ENCODE results near the gene ACAP3.

The ACAP3 gene

GRCh38 chr1:1353389-1354151 lies 45.8 kb upstream of the ACAP3 start:
- Histone ChIP-seq H3K27me3 (replicated peaks; ENCODE audit: control insufficient read depth, insufficient read depth, low read length) (no peaks in the 10 kb centered on the region; the same call in 1 of the 2 replicates), H3K4me3 (replicated peaks; ENCODE audit: low read depth, low read length) (no peak overlapping the region)
- no peak for TF ChIP-seq CTCF (IDR thresholded peaks at IDR 0.05; ENCODE audit: insufficient read depth, low read length, poor library complexity, severe bottlenecking)

GRCh38 chr1:1352786-1353388 lies 45.2 kb upstream of the ACAP3 start:
- Histone ChIP-seq H3K4me3 (replicated peaks; ENCODE audit: low read depth, low read length) (no peak overlapping the region), H3K27me3 (replicated peaks; ENCODE audit: control insufficient read depth, insufficient read depth, low read length) (no peaks in the 10 kb centered on the region; the same call in 1 of the 2 replicates), H3K36me3 (ENCODE audit: control insufficient read depth, insufficient read depth, low read length) (no peaks in the 10 kb centered on the region)
- TF ChIP-seq CTCF (IDR thresholded peaks at IDR 0.05; ENCODE audit: insufficient read depth, low read length, poor library complexity, severe bottlenecking): no peak
- no peak for DNase-seq (ENCODE audit: extremely low read depth, insufficient read length)

More at GRCh38 chr1:1353389-1354151, 45.8 kb upstream of the ACAP3 start:
- no peaks in the 10 kb centered on the region for H3K36me3 ChIP-seq (ENCODE audit: control insufficient read depth, insufficient read depth, low read length)
- DNase-seq (ENCODE audit: extremely low read depth, insufficient read length): no peak

- H3K36me3 ChIP-seq (ENCODE audit: control insufficient read depth, insufficient read depth, low read length): no peaks in the 10 kb centered on the region
- DNase-seq (ENCODE audit: extremely low read depth, insufficient read length): no peak
- no peaks in the 10 kb centered on the region; the same call in 1 of the 2 replicates for H3K27me3 ChIP-seq (replicated peaks; ENCODE audit: control insufficient read depth, insufficient read depth, low read length)
- no peak overlapping the region for H3K4me3 ChIP-seq (replicated peaks; ENCODE audit: low read depth, low read length)
- TF ChIP-seq CTCF (IDR thresholded peaks at IDR 0.05; ENCODE audit: insufficient read depth, low read length, poor library complexity, severe bottlenecking): no peak
Observed at GRCh38 chr1:1351511-1352427, 44.0 kb upstream of the ACAP3 start.

GRCh38 chr1:1349256-1350012 lies 41.7 kb upstream of the ACAP3 start, which contains the start of gene DVL1:
Gene DVL1, minus strand, starts transcription at chr1:1349418. Its CDS starts 353 bp downstream, at chr1:1349065.
- peak; percentile 54 for TF ChIP-seq CTCF (IDR thresholded peaks at IDR 0.05; ENCODE audit: insufficient read depth, low read length, poor library complexity, severe bottlenecking)
- Histone ChIP-seq H3K27me3 (replicated peaks; ENCODE audit: control insufficient read depth, insufficient read depth, low read length) (no peaks in the 10 kb centered on the region; the same call in 1 of the 2 replicates), H3K4me3 (replicated peaks; ENCODE audit: low read depth, low read length) (peak within 1 kb of the TSS; percentile 75), H3K36me3 (ENCODE audit: control insufficient read depth, insufficient read depth, low read length) (no peaks in the 10 kb centered on the region)
- peak; percentile 81 for DNase-seq (ENCODE audit: extremely low read depth, insufficient read length)
